ENCODE data around the gene PDGFA.

PDGFA gene

GRCh38 chr7:521221-522070 is 1.8 kb upstream of the PDGFA start:
- no peak overlapping the region for H3K27ac ChIP-seq (ENCODE audit: low read depth, low read length)
- peaks cover 17% of the 10 kb centered on the region for H3K4me1 ChIP-seq (ENCODE audit: control insufficient read depth, insufficient read depth, low read length)
- H3K9me3 ChIP-seq (ENCODE audit: control insufficient read depth, insufficient read depth, low read length), result no peaks in the 10 kb centered on the region
- H3K9ac ChIP-seq (ENCODE audit: low read depth, low read length), result no peak overlapping the region
- peak overlapping the region; percentile 60; the same call in 1 of the 2 replicates for H3K4me3 ChIP-seq (ENCODE audit: low read depth, low read length)
- peaks cover 57% of the 10 kb centered on the region for H3K27me3 ChIP-seq (ENCODE audit: control insufficient read depth, insufficient read depth, low read length)
- no peaks in the 10 kb centered on the region for H3K36me3 ChIP-seq (ENCODE audit: control insufficient read depth, insufficient read depth, low read length)

GRCh38 chr7:520503-521161 is 986 bp upstream of the PDGFA start:
- Histone ChIP-seq H3K9ac (ENCODE audit: low read depth, low read length) (no peak overlapping the region), H3K27ac (ENCODE audit: low read depth, low read length) (peak overlapping the region; percentile 71), H3K27me3 (ENCODE audit: control insufficient read depth, insufficient read depth, low read length) (peaks cover 60% of the 10 kb centered on the region), H3K4me3 (ENCODE audit: low read depth, low read length) (peak overlapping the region; percentile 60), H3K4me1 (ENCODE audit: control insufficient read depth, insufficient read depth, low read length) (peaks cover 20% of the 10 kb centered on the region), H3K36me3 (ENCODE audit: control insufficient read depth, insufficient read depth, low read length) (no peaks in the 10 kb centered on the region), H3K9me3 (ENCODE audit: control insufficient read depth, insufficient read depth, low read length) (no peaks in the 10 kb centered on the region)

GRCh38 chr7:518630-519483 is 789 bp downstream of the PDGFA start:
- H3K36me3 ChIP-seq (ENCODE audit: control insufficient read depth, insufficient read depth, low read length), result no peaks in the 10 kb centered on the region
- no peak overlapping the region for H3K9ac ChIP-seq (ENCODE audit: low read depth, low read length)
- no peaks in the 10 kb centered on the region for H3K9me3 ChIP-seq (ENCODE audit: control insufficient read depth, insufficient read depth, low read length)
- H3K27ac ChIP-seq (ENCODE audit: low read depth, low read length), result peak overlapping the region; percentile 27
- H3K4me1 ChIP-seq (ENCODE audit: control insufficient read depth, insufficient read depth, low read length), result peaks cover 37% of the 10 kb centered on the region
- peak overlapping the region; percentile 78 for H3K4me3 ChIP-seq (ENCODE audit: low read depth, low read length)
- H3K27me3 ChIP-seq (ENCODE audit: control insufficient read depth, insufficient read depth, low read length), result peaks cover 49% of the 10 kb centered on the region

- H3K4me3 ChIP-seq (ENCODE audit: low read depth, low read length), result peak overlapping the region; percentile 78
- no peak overlapping the region for H3K27ac ChIP-seq (ENCODE audit: low read depth, low read length)
- no peaks in the 10 kb centered on the region for H3K36me3 ChIP-seq (ENCODE audit: control insufficient read depth, insufficient read depth, low read length)
- H3K27me3 ChIP-seq (ENCODE audit: control insufficient read depth, insufficient read depth, low read length), result peaks cover 41% of the 10 kb centered on the region
- H3K9me3 ChIP-seq (ENCODE audit: control insufficient read depth, insufficient read depth, low read length), result no peaks in the 10 kb centered on the region
- peaks cover 37% of the 10 kb centered on the region for H3K4me1 ChIP-seq (ENCODE audit: control insufficient read depth, insufficient read depth, low read length)
- H3K9ac ChIP-seq (ENCODE audit: low read depth, low read length), result no peak overlapping the region
These were observed 1.6 kb downstream of the PDGFA start for GRCh38 chr7:517774-518629.

GRCh38 chr7:516606-517456 is 2.8 kb downstream of the PDGFA start:
- peaks cover 29% of the 10 kb centered on the region for H3K27me3 ChIP-seq (ENCODE audit: control insufficient read depth, insufficient read depth, low read length)
- H3K9ac ChIP-seq (ENCODE audit: low read depth, low read length), result no peak overlapping the region
- H3K36me3 ChIP-seq (ENCODE audit: control insufficient read depth, insufficient read depth, low read length), result no peaks in the 10 kb centered on the region
- peak overlapping the region; percentile 78 for H3K4me3 ChIP-seq (ENCODE audit: low read depth, low read length)
- H3K4me1 ChIP-seq (ENCODE audit: control insufficient read depth, insufficient read depth, low read length), result peaks cover 35% of the 10 kb centered on the region
- H3K9me3 ChIP-seq (ENCODE audit: control insufficient read depth, insufficient read depth, low read length), result no peaks in the 10 kb centered on the region
- H3K27ac ChIP-seq (ENCODE audit: low read depth, low read length), result peak overlapping the region; percentile 88

GRCh38 chr7:516216-516605 is 3.4 kb downstream of the PDGFA start:
- peak overlapping the region; percentile 51 for H3K4me3 ChIP-seq (ENCODE audit: low read depth, low read length)
- peaks cover 23% of the 10 kb centered on the region for H3K27me3 ChIP-seq (ENCODE audit: control insufficient read depth, insufficient read depth, low read length)
- H3K27ac ChIP-seq (ENCODE audit: low read depth, low read length), result peak overlapping the region; percentile 88
- no peaks in the 10 kb centered on the region for H3K36me3 ChIP-seq (ENCODE audit: control insufficient read depth, insufficient read depth, low read length)
- H3K4me1 ChIP-seq (ENCODE audit: control insufficient read depth, insufficient read depth, low read length), result peaks cover 32% of the 10 kb centered on the region
- no peak overlapping the region for H3K9ac ChIP-seq (ENCODE audit: low read depth, low read length)
- no peaks in the 10 kb centered on the region for H3K9me3 ChIP-seq (ENCODE audit: control insufficient read depth, insufficient read depth, low read length)

- H3K27me3 ChIP-seq (ENCODE audit: control insufficient read depth, insufficient read depth, low read length), result peaks cover 17% of the 10 kb centered on the region
- H3K4me3 ChIP-seq (ENCODE audit: low read depth, low read length), result peak overlapping the region; percentile 28
- H3K9ac ChIP-seq (ENCODE audit: low read depth, low read length), result no peak overlapping the region
- no peaks in the 10 kb centered on the region for H3K36me3 ChIP-seq (ENCODE audit: control insufficient read depth, insufficient read depth, low read length)
- H3K4me1 ChIP-seq (ENCODE audit: control insufficient read depth, insufficient read depth, low read length), result peaks cover 28% of the 10 kb centered on the region
- H3K27ac ChIP-seq (ENCODE audit: low read depth, low read length), result peak overlapping the region; percentile 88
- no peaks in the 10 kb centered on the region for H3K9me3 ChIP-seq (ENCODE audit: control insufficient read depth, insufficient read depth, low read length)
These were observed 4.0 kb downstream of the PDGFA start for GRCh38 chr7:515628-516027.

GRCh38 chr7:514651-515598 is 4.7 kb downstream of the PDGFA start:
- Histone ChIP-seq H3K27ac (ENCODE audit: low read depth, low read length) (peak overlapping the region; percentile 88), H3K9me3 (ENCODE audit: control insufficient read depth, insufficient read depth, low read length) (no peaks in the 10 kb centered on the region), H3K4me3 (ENCODE audit: low read depth, low read length) (peak overlapping the region; percentile 28), H3K27me3 (ENCODE audit: control insufficient read depth, insufficient read depth, low read length) (peaks cover 14% of the 10 kb centered on the region), H3K9ac (ENCODE audit: low read depth, low read length) (no peak overlapping the region), H3K36me3 (ENCODE audit: control insufficient read depth, insufficient read depth, low read length) (no peaks in the 10 kb centered on the region; the same call in 1 of the 2 replicates), H3K4me1 (ENCODE audit: control insufficient read depth, insufficient read depth, low read length) (peaks cover 26% of the 10 kb centered on the region)

GRCh38 chr7:514242-514641 is 5.4 kb downstream of the PDGFA start:
- no peak overlapping the region for H3K4me3 ChIP-seq (ENCODE audit: low read depth, low read length)
- H3K36me3 ChIP-seq (ENCODE audit: control insufficient read depth, insufficient read depth, low read length), result peaks cover under 1% of the 10 kb centered on the region; the same call in 1 of the 2 replicates
- H3K9ac ChIP-seq (ENCODE audit: low read depth, low read length), result no peak overlapping the region
- peaks cover 26% of the 10 kb centered on the region for H3K4me1 ChIP-seq (ENCODE audit: control insufficient read depth, insufficient read depth, low read length)
- H3K27me3 ChIP-seq (ENCODE audit: control insufficient read depth, insufficient read depth, low read length), result peaks cover 14% of the 10 kb centered on the region
- H3K27ac ChIP-seq (ENCODE audit: low read depth, low read length), result no peak overlapping the region
- no peaks in the 10 kb centered on the region for H3K9me3 ChIP-seq (ENCODE audit: control insufficient read depth, insufficient read depth, low read length)
